ENCODE measurements around the gene SEPTIN5.

SEPTIN5 gene

GRCh38 chr22:19713650-19714311, 522 bp upstream of the SEPTIN5 start:
- Histone ChIP-seq H3K27me3 (ENCODE audit: low read depth, low read length) (no peaks in the 10 kb centered on the region), H3K4me1 (ENCODE audit: low read length) (peaks cover 17% of the 10 kb centered on the region), H4K20me1 (ENCODE audit: insufficient read depth, low read length) (no peaks in the 10 kb centered on the region), H3K79me2 (ENCODE audit: low read length) (no peaks in the 10 kb centered on the region), H3K9ac (ENCODE audit: low read length) (no peak overlapping the region), H3K9me3 (ENCODE audit: insufficient read depth, low read length) (no peaks in the 10 kb centered on the region), H3K4me3 (ENCODE audit: low read length) (peak overlapping the region; percentile 54), H3K27ac (ENCODE audit: low read length) (no peak overlapping the region), H2AFZ (ENCODE audit: low read depth, low read length) (no peak overlapping the region), H3K36me3 (replicated peaks; ENCODE audit: low read depth, low read length) (no peaks in the 10 kb centered on the region), H3K4me2 (ENCODE audit: low read length) (peak overlapping the region; percentile 42)
- no peak for TF ChIP-seq EZH2phosphoT487 (IDR thresholded peaks at IDR 0.05; ENCODE audit: low read depth)
- no peak for TF ChIP-seq CTCF (IDR thresholded peaks at IDR 0.05; ENCODE audit: low read depth, low read length)

- TF ChIP-seq EZH2phosphoT487 (IDR thresholded peaks at IDR 0.05; ENCODE audit: low read depth) (no peak), CTCF (IDR thresholded peaks at IDR 0.05; ENCODE audit: low read depth, low read length) (no peak)
- H4K20me1 ChIP-seq (ENCODE audit: insufficient read depth, low read length): no peaks in the 10 kb centered on the region
- H3K9me3 ChIP-seq (ENCODE audit: insufficient read depth, low read length): no peaks in the 10 kb centered on the region
- no peak overlapping the region for H3K27ac ChIP-seq (ENCODE audit: low read length)
- peaks cover 17% of the 10 kb centered on the region for H3K4me1 ChIP-seq (ENCODE audit: low read length)
- H3K9ac ChIP-seq (ENCODE audit: low read length): peak overlapping the region; percentile 19; the same call in 1 of the 2 replicates
- H3K27me3 ChIP-seq (ENCODE audit: low read depth, low read length): no peaks in the 10 kb centered on the region
- no peak overlapping the region for H2AFZ ChIP-seq (ENCODE audit: low read depth, low read length)
- no peaks in the 10 kb centered on the region for H3K79me2 ChIP-seq (ENCODE audit: low read length)
- H3K4me2 ChIP-seq (ENCODE audit: low read length): peak overlapping the region; percentile 75
- H3K4me3 ChIP-seq (ENCODE audit: low read length): peak overlapping the region; percentile 76
- no peaks in the 10 kb centered on the region for H3K36me3 ChIP-seq (replicated peaks; ENCODE audit: low read depth, low read length)
These were observed 1.1 kb downstream of the SEPTIN5 start for GRCh38 chr22:19715188-19715930.

- no peaks in the 10 kb centered on the region for H3K27me3 ChIP-seq (ENCODE audit: low read depth, low read length)
- H3K4me1 ChIP-seq (ENCODE audit: low read length): peaks cover 17% of the 10 kb centered on the region
- H3K9me3 ChIP-seq (ENCODE audit: insufficient read depth, low read length): no peaks in the 10 kb centered on the region
These were observed 1.9 kb downstream of the SEPTIN5 start for GRCh38 chr22:19716041-19716828.

More at GRCh38 chr22:19716041-19716828, 1.9 kb downstream of the SEPTIN5 start:
- Histone ChIP-seq H3K9ac (ENCODE audit: low read length) (no peak overlapping the region), H3K79me2 (ENCODE audit: low read length) (no peaks in the 10 kb centered on the region), H4K20me1 (ENCODE audit: insufficient read depth, low read length) (no peaks in the 10 kb centered on the region), H3K4me3 (ENCODE audit: low read length) (no peak overlapping the region), H2AFZ (ENCODE audit: low read depth, low read length) (no peak overlapping the region), H3K4me2 (ENCODE audit: low read length) (no peak overlapping the region), H3K27ac (ENCODE audit: low read length) (no peak overlapping the region), H3K36me3 (replicated peaks; ENCODE audit: low read depth, low read length) (no peaks in the 10 kb centered on the region)
- no peak for TF ChIP-seq EZH2phosphoT487 (IDR thresholded peaks at IDR 0.05; ENCODE audit: low read depth)
- no peak for TF ChIP-seq CTCF (IDR thresholded peaks at IDR 0.05; ENCODE audit: low read depth, low read length)
